PFSK-1 (cell line): ENCODE measurements around the gene CACNA1H.

Experiments used
- FOXP2 ChIP-seq: optimal IDR thresholded peaks from 2 replicates; pipeline ENCODE3; 2011; ENCODE audit warnings: borderline replicate concordance, control low read depth, inconsistent platforms; ENCODE audit not compliant: insufficient read depth; ENCODE audit errors: extremely low read length, extremely low read depth
- REST ChIP-seq, 2 experiments: IDR thresholded peaks; 2 replicates each; pipeline versions ENCODE4 v1.6.1 to v1.8.0; 2011 to 2012; ENCODE audit warnings: low read depth in 2 of 2, low read length in 2 of 2, control low read depth in 1 of 2, inconsistent platforms in 1 of 2, mild to moderate bottlenecking in 1 of 2, moderate library complexity in 1 of 2; ENCODE audit not compliant: insufficient read depth in 1 of 2
- TAF1 ChIP-seq: IDR thresholded peaks from 2 replicates; pipeline ENCODE4 v1.6.1; 2012; ENCODE audit warnings: low read length, control low read depth, borderline replicate concordance; ENCODE audit not compliant: insufficient read depth

DNA sequence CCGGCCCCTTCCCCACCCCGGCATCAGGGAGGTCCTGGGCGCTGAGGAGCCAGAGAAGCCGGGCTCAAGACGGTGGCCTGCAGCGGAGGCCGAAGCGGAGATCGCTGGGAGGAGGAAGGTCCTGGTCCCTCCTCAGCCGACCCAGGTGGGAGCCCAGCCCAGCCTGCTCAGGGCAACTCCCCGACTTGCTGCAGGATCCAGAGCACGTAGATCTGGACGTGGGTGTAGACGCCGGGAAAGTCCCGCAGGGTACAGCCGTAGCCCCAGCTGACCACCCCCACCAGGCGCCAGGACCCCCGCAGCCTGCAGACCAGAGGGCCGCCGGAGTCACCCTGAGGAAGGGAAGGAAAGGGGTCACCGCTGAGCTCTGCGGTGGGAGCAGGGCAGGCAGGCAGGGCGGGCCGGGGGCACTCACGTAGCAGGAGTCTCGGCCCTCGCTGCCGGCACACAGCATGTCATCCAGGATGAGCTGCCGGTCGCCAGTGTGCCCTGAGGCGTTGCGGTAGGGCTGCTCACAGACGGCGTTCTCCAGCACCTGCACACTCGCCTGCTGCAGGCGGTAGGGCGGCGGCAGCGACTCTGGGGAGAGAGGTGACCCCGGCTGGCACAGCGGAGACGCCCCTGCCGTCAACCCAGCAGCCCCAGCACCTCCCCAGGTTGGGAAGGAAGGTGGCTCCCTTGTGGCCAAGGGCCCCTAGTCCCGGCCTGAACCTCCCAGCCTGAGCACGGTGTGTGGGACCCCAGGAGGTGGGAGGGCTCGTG lies 108.4 kb downstream of the CACNA1H start:
- TF ChIP-seq REST (IDR thresholded peaks at IDR 0.05; ENCODE audit: insufficient read depth in 1 of 2, low read depth in 2 of 2, low read length in 2 of 2) = no peak
- no peak for TF ChIP-seq FOXP2
- TF ChIP-seq TAF1 = no peak
